Limb (tissue), 2 donors: ENCODE measurements around the gene HHAT.

Experiments used
- DNase-seq, 2 donors: peaks; one replicate each; pipeline ENCODE4 v3.0.0-alpha.2; 2016; ENCODE audit errors: extremely low spot score in 2 of 2

The HHAT gene

GRCh38 chr1:210313046-210313595 lies 15.6 kb upstream of the HHAT start:
- no peak for DNase-seq

DNA sequence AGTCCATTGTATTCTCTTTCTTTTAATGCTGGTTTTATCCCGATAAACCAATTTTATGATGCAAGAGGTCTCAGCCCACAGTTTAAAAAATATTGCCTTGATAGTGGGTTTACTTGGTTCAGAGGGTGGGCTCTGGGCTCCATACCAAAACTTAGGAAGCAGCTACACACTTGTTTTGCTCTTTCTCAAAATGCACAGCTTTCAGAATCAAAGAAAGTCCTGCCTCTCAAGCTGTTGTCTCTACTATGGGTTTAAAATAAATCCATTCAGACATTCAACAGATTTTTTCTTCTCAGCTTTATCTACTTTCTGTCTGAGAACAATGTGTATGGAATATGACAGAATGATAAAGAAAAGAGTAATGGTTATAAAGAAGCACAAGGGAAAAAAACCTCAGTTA lies 14.8 kb upstream of the HHAT start:
- DNase-seq: no peak

DNA sequence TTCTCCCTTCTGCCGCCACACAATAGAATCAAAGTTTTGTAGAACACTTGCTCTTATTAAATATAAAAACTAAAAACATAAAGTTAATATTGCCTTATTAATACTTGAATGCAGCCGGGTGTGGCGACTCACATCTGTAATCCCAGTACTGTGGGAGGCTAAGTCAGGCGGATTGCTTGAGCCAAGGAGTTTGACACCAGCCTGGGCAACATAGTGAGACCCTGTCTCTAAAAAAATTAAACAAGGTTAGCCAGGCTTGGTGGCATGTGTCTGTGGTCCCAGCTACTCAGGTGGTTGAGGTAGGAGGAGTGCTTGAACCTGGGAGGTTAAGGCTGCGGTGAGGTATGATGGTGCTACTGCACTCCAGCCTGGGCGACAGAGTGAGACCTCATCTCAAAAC lies 13.2 kb upstream of the HHAT start:
- DNase-seq: no peak

DNA sequence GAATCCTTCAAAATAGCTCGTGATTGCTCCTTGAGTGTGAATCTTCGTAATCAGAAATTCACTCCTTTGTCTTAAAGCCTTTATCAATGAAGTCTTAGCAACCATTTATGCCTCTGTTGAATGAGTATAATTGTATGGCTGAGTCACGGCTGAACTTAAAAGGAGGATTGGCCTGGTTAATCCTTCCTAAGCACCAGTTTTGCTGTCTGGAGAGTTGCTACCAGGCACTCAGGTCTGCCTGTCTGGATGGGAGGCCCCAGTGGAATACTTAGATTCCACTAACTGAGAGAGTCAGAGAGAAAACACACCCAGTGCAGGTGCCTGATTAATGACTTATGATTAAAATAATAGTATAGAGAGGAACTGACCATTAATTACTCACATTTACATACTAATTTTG lies 7.6 kb upstream of the HHAT start:
- no peak for DNase-seq

DNA sequence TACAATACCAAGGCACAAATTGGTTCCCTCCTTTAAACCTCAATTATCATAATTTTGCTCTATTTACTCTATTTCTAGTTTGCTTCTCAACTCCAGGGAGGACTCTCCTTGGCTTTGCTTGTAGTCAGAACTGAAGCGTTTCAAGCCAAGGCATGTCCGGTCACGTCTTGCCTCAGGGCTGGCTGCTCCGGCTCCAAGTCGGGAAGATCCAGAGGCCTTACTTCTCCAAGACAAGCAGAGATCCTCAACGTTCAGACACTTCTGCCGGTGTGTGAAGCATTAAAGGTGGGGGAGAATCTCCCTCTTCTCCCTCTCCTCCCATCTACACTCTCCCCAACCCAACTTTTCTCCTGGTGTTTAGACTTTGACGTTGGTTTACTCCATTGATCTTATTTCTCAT lies 7.2 kb upstream of the HHAT start:
- no peak for DNase-seq

DNA sequence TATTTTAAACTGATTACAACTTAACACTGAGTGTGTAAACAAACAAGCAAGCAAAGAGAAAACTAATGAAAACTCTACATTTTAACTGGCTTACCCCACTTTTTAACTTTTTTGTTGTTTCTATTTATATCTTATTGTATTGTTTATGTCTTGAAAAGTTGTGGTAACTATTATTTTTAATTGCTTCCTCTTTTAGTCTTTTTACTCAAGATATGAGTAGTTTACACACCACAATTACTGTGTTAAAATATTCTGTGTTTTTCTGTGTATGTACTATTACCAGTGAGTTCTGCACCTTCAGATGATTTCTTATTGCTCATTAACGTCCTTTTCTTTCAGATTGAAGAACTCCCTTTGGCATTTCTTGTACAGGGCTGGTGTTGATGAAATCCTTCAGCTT lies 4.7 kb upstream of the HHAT start:
- no peak for DNase-seq

- no peak for DNase-seq
Observed at GRCh38 chr1:210325026-210325670, 3.6 kb upstream of the HHAT start.

DNA sequence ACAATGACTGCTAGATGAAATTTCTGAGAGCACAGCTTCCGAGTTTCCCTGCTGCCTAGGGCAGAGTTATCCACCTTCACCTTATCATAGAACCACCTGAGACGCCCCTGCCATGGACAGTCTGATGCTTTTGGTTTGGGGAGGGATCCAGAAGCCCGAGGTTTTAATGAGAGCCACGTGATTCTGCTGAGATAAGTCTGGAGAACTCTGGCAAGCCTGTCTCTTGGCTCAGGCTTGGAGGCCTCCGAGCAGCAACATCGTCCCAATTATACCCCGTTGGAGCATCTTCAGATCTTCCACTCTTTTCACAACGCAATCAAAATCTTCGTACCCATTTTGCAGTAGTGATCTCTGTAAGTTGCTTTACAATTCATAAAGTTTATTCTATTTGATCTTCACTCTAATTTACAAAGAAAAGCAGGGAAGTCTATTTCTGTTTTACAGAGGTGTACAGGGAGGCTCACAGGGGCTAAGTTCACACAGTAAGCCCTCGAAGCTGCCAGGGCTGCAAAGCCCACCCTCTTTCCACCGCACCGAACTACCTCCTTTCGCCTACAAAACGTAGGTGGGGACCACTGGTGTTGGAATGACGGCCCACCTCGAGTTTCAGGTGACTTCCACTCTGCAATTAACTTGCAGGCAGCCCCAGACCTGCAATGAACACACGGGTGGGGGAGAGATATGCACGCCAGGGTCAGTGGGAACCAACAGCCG lies 513 bp upstream of the HHAT start:
- DNase-seq: no peak

GRCh38 chr1:210330279-210330866 lies 1.7 kb downstream of the HHAT start:
- DNase-seq: no peak

DNA sequence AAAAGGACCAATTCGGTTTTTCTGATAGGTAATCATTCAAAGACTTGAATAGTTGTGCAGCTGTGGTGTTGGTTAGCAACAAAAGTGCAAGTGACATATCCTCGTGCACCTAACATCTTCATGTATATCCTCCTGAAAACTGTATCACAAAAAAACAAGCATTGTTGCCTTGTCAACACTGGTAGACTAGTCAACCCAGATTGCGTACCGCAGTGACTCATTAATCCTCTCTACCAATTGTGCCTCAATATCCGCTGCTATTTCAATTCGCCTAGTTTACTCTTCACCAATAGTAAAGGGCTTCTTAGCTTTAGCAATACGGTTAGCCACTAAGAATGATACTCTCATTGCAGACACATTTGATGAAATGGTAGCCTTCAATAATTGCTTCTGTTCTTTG lies 3.5 kb downstream of the HHAT start:
- DNase-seq: no peak

- DNase-seq: no peak
Observed at GRCh38 chr1:210332719-210333398, 4.2 kb downstream of the HHAT start.

GRCh38 chr1:210335001-210335400 lies 6.3 kb downstream of the HHAT start:
- no peak for DNase-seq

DNA sequence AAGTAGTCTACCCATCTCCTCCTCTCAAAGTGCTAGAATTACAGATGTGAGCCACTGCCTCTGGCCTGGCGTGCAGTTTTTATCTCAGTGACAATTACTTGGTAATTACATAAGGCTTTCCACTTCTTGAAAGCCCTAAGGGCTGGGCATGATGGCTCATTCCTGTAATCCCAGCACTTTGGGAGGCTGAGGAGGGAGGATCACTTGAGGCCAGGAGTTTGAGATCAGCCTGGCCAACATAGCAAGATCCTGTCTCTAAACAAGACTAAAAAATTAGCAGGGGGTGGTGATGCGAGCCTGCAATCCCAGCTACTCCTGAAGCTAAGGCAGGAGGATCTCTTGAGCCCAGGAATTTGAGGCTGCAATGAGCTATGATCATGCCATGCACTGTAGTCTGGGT lies 7.7 kb downstream of the HHAT start:
- DNase-seq: no peak

DNA sequence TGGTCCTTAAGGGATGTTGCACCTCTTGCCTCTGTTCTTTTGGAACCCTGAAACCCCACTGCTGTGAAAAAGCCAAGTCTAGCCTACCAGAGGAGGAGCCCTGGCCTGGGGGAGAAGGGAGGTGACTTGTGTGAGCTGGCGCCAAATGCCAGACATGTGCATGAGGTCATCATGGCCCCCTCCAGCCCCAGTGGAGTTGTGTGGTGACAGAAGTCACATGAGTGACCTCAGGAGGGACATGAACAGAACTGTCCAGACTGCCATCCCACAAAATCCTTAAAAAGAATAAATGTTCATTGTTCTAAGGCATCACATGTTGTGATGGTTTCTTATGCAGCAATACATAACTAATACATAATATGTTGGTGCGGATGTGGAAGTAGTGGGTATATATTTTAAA lies 10.8 kb downstream of the HHAT start:
- no peak for DNase-seq

- DNase-seq: no peak
Observed at GRCh38 chr1:210340311-210340710, 11.6 kb downstream of the HHAT start.

GRCh38 chr1:210340841-210341240 lies 12.1 kb downstream of the HHAT start:
- no peak for DNase-seq

DNA sequence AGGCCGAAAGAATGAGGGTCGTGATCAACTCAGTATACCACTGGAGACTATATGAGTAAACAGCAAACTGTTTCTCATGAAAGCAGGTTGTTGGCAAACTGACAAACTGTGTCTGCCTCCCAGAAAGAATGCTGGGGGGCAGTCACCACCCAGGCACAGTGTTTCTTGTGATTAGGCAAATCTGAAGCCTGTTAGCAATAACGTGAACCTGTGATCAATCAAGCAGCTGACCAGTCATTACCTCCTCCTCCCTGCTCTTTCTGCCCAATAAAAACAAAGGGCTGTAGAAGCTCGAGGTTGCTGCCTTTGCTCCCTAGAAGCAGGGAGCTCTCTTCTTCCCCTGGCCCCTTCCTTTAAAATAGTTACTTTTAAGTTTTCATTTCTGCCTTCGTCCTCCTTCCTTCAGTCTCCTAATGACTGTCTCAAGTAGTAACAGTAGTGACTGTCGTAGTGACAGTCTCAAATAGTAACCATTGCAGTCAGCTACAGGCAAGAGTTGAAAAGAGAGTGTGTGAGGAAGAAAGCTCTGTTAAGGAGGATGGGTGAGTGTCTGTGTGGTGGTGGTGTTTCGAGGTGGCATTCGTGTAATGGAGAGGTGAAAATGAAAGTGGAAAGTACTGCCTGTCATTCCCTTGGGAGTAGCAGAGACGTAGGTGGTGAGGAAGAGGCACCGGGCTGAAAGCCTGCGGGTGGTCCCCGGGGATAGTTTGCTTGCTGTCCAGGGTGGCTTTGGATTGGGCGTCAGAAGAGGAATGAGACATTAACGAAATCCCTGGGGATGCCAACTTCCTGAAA lies 14.5 kb downstream of the HHAT start:
- DNase-seq: no peak

- DNase-seq: no peak
Observed at GRCh38 chr1:210344706-210345105, 16.0 kb downstream of the HHAT start.

- DNase-seq: peak; percentile 50 to 60
Observed at GRCh38 chr1:210347112-210347511, 18.4 kb downstream of the HHAT start.

DNA sequence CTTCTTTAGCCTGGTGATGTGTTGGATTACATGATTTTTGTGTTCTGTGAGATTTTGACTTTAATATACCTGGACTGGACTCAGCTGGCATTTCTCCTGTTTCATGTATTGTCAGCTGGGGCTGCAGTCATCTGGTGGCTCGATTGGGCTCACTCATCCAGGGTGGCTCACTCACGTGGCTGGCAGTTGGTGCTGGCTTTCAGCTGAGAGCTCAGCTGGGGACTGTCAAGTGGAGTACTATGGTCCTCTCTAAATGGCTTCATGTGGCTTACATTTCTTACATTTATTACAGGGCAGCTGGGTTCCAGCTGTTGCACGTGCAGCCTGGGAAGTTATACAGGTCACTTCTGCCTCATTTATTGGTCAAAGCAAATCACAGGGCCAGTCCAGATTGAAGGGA lies 22.8 kb downstream of the HHAT start:
- no peak for DNase-seq

DNA sequence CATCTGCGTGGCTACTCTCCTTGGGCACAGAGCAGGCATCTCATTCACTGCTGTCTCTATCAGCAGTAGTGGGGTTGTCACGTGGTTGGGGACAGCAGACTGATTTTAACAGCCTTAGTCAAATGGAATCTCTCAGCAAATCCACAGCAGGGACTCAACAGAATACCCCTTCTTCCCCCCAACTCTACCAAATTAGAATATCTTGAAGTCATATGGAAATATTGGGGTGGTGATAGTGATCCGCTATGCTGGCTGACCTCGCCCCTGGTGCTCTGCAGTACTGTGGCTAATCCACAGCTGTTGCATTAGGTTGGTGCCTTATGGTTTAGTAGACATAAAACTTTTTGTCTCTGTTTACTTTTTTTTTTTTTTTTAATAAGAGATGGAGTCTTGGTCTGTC lies 23.9 kb downstream of the HHAT start:
- DNase-seq: no peak
